ENCODE data around the gene BCL11B.

Gene BCL11B

DNA sequence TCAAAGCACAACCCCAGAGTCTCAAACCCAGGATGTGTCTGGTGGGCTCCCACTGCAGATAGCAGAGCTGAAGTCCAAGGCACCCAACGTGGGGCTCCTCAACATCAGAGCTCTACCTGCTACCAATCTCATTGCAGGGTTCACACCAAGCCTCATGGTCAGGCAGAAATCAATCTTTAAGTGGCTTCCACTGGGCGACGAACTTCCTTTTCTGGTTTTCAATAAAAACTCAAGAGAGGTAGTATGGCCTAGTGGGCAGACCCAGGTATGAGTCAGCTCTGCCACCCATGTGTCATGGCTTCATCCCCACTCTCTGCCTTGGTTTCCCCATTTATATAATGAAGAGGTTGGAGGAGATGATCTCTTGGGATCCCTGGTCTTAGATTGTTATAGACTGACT, 47.0 kb downstream of the BCL11B start:
- DNase-seq (ENCODE audit: low read depth in 2 of 2): no peak

DNA sequence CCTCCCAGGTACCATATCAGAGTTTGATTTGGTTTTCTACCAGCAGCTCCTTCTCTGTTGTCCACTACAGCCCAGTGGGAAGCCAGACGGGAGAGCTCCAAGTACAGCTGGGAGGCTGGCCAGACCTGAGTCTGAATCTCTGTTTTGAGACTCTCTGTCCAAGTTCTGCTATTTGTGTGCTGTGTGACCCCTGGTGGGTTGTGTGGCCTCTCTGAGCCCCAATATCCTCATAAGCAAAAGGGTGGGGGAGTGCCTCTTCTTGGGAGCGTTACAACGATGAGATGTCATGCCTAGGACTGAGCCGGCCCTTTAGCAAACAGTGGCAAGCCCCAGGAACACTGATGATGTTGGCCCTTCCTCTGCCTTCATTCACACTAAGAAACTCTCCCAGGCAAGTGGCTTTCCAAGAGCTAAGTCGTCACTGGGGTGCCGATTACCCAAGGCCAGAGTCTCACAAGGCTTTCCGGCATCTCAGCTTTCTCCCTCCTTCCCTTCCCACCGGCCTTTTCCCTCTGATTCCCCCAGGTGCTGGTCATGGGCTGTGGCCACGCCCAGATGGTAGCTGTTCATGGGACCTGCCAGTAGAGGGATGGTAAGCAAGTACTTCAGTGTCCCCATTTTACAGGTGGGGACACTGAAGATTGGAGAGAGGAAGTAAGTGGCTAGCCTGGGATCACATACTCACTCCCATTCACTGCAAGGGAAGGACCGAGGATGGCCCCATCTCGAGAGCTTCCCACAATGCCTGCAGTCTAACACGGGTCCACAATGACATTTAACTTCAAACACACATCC, 47.7 kb downstream of the BCL11B start:
- no peak for DNase-seq (ENCODE audit: low read depth in 2 of 2)

DNA sequence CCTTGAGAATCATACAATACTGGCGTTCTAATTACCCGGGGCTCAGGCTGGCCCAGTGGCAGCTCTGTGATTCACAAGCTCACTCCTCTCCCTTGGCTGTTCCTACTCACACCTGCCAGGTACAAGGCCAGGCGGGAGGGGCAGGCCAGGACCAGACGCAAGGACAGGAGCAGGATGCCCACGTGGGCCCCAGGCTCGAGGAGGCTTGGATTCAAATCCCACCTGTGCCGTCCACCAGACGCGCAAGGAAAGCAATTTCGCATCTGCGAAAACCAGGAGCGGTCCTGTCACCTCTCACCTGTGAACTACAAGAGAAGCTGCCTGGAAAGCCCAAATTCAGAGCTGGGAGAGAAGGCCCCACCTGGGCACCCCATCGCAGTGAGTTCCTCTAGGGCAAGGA, 50.6 kb downstream of the BCL11B start:
- DNase-seq (ENCODE audit: low read depth in 2 of 2): no peak

DNA sequence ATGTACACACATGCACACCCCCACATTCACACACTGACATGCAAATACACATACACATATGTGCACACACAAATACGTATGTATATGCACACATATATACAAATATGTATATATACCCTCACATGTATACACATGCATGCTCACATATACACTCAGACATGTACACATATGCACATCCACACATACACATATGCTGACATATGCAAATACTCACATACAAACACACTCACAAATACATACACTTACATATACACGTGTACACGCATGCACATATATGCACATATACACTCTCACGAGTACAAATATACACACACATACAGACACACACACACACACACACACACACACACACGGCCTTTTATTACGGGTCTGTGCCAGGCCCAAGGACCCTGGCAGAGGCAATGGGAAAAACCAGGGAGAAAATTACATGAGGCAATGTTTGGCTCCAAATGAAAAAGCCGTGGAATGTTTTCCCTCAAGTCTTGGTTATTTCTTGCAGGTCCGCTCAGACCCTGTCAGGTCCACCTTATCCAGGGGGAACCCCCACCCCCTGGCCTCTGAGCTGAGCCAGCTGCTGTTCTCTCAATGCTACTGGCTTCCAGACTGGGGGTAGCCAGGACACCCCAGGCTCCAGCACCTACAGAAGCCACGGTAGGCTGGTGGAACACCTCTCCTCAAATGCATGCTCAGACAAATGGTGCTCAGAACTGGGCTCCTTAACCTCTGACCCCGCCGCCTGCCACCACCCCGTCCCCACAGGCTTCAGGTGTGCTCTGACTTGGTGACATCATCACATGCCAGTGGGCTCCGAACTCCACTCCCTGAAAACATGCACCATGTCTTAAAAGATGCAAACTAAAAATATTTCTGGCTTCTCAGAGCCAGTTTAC, 54.7 kb downstream of the BCL11B start:
- no peak for DNase-seq (ENCODE audit: low read depth in 2 of 2)

DNA sequence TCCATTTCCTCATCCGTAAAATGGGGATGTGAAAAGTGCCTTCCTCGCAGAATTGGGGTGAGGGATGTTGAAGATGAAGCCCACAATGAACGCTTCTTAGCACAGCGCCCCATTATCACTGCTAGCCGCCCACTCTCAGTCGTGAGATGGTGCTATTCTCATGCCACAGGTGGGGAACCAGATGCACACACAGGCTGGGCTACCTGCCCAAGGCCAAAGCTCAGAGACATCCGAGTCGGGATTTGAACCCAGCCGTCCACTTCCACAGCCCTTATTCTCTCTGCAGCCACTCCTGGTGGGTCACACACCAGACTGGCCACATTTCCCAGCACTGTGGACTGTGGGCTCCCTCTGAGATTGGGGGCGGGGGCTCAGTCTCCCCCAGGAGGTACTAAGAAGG, 55.8 kb downstream of the BCL11B start:
- DNase-seq (ENCODE audit: low read depth in 2 of 2): no peak

DNA sequence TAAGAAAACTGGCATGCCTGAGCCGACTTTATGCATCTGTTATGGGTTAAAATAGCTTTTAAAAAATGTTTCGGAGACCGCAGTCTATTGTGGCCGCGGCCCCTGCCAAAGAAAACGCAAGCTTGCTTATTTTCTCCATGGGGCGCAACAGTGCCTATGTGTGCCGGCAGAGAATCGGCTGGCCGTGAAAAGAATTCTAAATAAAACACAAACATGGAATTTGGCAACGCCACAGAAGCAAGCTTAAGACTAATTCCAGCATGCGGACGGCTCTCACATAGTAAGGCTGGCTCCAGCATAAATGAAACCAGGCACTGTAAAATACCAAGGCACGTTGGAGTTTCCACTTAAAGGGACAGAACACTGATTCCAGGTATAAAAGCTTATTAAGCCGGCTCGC, 56.7 kb downstream of the BCL11B start:
- no peak for DNase-seq (ENCODE audit: low read depth in 2 of 2)

DNA sequence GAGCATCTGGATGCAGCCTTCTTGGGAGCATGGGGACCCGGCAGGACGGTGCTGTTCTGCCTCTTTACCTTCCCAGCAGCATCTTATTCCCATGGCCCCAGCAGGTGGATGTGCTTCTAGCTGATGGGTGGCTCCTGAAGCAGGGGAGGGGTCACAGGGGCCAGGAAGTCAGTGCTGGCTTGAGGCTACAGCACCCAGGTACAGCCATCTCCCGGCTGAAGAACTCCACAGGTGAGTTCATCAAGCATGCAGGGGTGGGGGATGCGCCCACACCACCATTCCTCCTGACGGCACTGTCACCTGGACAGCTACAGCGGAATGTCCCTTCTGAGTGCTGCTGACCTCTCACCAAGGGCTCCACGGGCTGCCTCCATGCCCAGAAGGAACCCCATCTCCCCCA, 57.3 kb downstream of the BCL11B start:
- no peak for DNase-seq (ENCODE audit: low read depth in 2 of 2)

DNA sequence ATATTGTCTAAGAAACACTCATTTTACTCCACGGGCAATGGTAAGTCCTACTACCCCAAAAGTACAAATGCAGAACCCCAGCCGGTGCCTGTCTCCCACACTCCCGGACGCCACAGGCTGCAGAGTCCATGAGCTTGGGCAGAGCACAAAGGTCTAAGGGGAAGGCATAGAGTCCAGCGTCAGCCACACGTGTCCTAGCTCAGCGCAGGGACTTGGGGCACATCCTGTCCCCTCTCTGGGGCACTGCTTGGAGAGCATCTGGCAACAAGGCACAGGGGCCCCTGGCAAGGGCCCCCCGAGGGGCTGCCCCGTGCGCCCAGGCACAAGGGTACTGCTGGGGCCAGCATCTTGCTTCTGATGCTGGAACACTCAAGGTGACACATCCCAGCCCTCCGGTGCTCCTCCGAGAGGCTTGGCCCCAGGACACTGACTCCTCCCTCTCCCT, 58.4 kb downstream of the BCL11B start:
- DNase-seq (ENCODE audit: low read depth in 2 of 2): no peak

DNA sequence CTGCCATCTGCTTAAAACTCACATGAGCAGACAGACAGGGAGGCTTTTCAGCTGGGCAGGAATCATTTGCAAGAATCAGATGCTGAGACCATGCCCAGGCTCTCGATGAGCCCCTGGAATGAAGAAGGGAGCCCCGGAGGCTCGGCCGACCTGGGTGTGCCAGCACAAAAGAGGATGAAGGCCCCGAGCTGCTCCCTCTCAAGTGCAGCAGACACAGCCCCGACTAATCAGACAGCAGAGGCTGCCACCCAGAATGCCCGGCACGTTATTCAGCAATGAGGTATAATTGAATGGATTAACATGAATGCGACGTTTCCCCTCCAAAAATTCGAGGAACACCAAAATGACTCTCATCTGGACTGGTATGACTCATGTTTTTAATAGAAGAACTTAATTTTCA, 58.9 kb downstream of the BCL11B start:
- DNase-seq (ENCODE audit: low read depth in 2 of 2): no peak

DNA sequence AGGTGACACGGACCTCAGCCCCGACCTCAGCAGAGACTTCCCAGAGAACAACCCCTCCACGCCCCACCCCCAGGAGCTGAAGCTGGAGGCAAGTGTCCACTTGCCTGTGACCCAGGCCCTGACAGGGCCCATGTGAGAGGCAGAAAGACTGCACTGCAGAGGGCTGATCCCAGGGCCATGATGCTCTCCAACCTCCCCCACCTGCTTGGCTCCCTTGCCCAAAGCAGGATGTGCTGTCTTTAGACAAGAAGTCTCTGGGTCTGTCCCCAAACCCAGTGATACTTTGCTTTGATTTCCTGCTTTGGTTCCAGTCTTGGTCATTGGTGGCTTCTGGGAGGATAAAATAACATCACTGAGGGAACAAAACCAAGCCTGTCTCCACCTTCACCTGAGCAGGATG, 59.4 kb downstream of the BCL11B start:
- DNase-seq (ENCODE audit: low read depth in 2 of 2): no peak

DNA sequence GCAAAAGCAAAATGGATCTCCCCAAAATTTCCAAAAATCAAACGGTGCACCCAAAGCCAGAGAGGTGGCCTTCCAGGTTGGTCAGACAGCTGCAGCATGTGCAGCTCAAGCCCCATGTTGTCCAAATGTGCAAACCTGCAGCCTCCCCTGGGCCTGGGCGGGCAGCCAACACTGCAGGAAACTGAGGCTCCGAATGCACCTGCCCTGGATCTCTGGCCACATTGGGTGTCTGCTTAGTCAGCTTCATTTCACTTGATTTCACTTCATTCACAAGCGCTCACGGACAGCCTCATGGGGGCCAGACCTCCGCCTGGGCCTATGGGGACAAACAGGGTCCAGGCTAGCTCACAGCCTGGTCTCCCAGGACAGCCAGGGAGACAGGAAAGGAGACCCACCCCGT, 59.8 kb downstream of the BCL11B start:
- DNase-seq (ENCODE audit: low read depth in 2 of 2): no peak

DNA sequence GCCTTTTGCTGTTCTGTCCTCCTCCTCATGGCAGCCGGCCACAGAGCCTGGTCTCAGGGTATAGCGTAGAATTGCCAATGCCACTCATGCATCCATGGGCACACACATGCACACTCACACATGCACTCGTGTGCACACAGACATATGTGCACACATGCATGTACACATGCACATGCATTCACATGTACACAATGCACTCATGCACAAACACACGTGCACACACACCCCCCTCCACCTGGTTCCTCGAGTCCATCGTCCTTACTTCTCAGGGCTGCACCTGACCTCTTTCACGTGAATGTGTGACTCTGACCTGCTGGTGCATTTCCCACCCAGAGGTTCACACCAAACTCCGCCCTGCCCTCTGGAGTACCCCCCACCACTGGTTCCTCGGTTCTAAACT, 60.6 kb downstream of the BCL11B start:
- DNase-seq (ENCODE audit: low read depth in 2 of 2): no peak

DNA sequence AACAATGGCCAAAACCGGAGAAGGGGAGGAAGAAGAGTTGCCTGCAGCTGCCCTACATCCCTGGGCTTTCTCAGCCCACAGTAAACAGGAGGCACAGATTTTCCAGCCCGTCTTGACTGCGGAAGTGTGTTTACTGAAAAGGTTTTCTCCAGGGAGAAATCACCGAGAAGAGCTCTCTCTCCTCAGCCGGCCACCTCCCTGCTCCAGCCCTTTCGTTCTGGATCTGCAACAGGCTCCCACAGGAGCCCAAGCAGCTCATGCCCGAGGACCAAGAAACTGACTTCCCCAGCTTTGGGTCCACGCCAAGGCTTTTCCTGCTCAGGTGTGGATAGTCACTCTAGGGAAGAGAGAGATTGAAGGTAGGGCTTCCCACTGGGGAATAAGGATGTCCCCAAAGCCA, 61.7 kb downstream of the BCL11B start:
- DNase-seq (ENCODE audit: low read depth in 2 of 2): no peak

DNA sequence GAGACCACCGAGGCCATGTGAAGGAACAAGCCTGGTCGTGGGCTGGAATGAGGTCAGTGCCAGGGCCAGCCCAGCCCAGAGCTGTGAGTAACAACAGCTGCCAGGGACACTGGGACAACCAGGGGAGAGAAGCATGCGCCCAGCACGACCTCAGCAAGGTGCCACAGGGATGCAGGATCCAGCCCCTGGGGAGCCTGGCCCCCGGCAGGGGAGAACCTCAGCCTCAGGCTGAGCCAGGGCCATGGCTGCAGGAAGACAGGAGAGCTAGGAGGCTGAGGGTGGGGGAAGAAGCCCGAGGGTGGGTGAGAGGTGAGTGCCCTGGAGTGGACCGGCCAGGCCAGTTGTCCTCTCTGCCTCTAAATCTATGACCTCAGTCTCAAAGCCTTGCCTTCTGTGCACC, 62.6 kb downstream of the BCL11B start:
- DNase-seq (ENCODE audit: low read depth in 2 of 2): no peak

DNA sequence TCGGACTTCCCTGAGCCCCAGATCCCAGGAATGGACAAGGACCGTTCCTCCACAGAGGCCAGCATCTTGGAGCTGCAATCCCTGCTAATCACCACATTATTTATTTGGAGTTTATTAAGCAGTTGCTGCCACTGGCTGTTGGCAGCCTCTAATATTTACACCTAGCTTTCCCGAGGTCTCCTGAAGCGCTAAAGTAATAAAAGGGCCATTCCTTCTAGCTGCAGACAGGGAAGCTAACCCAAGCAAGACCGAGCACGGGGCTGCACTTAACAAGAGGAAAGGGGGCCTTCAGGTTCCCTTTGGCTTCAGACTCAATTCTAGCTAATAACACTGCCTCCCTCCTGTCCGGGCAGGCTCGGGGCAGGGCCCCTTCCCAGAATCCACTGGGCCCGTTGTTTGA, 63.7 kb downstream of the BCL11B start:
- no peak for DNase-seq (ENCODE audit: low read depth in 2 of 2)

DNA sequence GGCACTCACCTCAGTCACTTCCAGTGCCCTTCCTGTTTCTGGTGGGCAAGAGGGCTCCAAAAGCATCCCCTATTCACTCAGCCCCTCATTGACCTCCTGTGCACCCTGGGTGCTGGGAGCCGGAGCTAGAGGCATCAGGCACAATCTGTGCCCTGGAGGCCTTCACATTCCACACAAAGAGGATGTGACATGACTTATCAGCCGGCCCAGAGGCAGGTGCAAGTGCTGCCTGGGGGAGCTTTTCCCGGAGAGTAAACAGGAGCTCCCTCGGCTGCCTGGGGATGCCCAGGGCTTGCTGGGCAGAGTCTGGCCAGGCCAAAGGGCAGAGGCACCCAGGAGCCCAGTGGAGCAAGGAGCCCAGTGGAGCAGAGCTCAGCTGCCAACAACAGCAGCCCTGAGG, 64.5 kb downstream of the BCL11B start:
- no peak for DNase-seq (ENCODE audit: low read depth in 2 of 2)

DNA sequence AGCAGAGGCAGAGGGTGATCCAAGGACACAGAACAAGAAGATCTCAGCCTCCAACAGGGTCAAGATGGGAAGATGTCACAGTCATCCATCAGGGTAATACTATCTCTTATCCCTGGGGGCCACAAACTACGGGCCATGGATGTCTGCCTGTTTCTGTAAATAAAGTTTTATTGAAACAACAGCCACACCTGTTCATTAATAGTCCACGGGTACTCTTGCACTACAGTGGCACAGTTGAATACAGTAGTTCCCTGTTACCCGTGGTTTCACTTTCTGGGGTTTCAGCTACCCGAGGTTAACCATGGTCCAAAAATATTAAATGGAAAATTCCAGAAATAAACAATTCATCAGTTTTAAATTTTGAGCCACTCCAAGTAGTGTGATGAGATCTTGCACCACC, 65.9 kb downstream of the BCL11B start:
- no peak for DNase-seq (ENCODE audit: low read depth in 2 of 2)

DNA sequence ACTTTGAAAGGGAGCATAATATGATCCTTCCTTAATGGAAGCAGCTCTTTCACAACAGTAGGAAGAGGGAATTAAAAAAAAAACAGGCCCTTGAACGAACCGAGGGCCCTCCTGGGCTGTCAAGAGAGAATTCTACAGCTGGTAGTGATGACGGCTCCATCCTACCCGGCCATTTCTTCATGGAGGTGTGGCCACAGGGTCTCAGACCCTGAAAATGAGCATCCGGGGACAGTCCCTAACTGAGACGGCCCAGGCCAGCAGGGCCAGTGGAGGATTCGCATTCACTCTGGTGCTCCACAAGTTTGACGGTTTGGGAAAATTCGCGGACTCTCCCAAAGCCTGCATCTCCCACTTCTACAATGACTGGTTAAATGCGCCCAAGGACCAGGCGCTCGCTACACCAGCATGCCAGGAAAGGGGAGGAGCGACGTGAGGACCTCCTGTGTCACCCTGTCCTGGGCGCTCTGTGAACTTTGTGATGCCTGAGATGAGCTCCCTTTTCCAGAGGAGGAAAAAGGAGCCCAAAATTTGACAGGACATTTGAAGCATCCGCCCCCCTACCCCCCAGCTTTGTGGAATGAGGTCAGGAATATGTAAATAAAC, 66.8 kb downstream of the BCL11B start:
- no peak for DNase-seq (ENCODE audit: low read depth in 2 of 2)

DNA sequence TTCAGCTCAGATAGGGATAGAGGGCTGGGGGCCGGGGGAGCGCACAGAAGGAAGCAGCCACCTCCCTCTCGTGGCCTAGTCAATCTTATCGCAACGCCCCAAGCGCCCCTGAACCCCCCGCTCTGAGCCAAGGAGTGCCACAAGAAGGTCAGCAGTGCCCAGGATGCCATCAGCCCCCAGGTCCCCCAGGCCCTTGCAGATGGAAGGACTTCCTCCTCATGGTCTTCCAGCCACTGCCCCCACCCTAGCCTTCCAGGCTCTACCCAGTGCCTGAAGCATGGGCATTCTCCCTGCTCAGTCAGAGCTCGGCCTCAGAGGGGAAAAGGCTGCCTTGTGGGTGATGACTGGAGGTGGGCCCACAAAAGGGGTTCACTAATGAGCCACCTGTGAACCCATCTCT, 68.2 kb downstream of the BCL11B start:
- DNase-seq (ENCODE audit: low read depth in 2 of 2): no peak

DNA sequence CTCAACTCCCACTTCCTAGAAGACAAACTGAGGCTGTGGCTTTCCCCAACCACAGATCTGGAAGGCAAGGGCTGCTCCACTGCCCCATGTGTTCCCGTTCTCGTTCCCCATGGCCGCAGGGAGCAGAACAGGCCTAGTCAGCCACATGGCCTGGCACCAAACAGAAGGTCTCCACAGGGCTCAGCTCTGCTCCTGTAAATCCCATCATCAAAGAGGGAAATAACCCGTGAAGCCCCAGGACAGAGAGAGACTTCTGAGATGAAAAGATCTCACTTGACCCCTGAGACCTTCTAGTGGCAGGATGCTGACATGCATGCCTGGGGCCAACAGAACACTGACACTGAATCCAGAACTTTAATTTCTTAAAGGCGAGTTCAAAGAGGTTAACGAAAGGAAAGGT, 68.9 kb downstream of the BCL11B start:
- no peak for DNase-seq (ENCODE audit: low read depth in 2 of 2)

DNA sequence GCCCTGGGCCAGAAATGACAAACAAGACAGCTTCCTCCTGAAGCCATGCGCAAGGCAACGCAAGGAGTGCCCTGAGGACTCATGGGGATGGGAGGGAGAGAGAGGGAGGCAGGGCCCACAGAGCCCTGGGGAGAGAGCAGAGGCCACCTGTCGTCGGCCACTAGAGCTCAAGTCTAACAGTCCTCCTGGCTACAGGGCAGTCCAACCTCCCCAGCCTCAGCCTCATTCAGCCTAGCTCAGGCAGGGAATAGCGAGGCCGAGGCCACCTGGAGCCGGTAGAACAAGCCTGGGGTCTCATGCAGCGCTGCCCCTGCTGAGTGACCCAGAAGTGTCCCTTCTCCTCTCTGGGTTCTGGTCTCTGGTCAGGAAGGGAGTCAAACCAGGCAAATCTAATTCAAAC, 69.5 kb downstream of the BCL11B start:
- no peak for DNase-seq (ENCODE audit: low read depth in 2 of 2)

DNA sequence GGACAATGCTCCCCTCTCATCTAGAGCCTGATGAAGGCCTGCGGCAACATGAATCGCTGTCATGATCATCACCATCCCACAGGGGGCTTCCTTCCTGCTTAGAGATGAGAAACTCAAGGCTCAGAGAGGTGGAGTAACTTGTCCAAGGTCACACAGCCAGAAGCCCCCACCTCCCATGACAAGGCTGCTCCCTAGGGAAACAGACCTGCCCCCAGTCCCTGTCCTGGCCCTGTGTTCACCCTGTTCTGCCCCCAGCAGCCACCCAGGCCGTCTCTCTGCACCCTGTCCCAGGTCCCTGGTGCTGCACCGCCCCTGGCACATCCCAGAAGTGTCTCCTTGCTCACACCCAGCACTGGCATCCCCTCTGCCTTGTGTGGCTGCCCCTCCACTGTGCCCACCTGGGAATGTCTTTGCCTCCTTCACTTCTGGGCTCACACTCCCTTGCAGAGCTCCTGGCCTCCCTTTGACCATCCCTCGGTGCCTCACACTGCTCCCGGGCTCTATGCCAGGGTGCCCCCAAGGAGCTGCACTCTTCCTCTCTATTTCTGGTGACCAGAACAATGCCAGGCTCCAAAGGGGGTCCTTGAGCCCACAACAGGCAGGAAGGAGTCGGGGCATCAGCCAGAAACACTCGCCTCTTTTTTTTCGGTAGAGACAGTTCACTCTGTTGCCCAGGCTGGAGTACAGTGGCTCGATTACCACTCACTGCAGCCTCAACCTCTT, 70.5 kb downstream of the BCL11B start:
- DNase-seq (ENCODE audit: low read depth in 2 of 2): no peak

Measured in stimulated activated CD8-positive, alpha-beta memory T cell treated with anti-CD3 and anti-CD28 coated beads, Interleukin-7, amount 100 ng/mL, for 1 hour (primary cell).